Mucosa of descending colon (tissue), 3 donors: ENCODE results near the gene NLRC3. TPM values are rescaled to one million over a fixed set of nuclear protein-coding genes. Genes with fewer than 3 reads are reported as not detected.

Source experiments
- ATAC-seq: fragments of 200-7000 bp; cut with Tn5 transposase; one replicate; pipeline ENCODE4 v1.9.1; 2020; ENCODE audit warnings: mild to moderate bottlenecking, moderate library complexity
- DNase-seq, 3 donors: peaks; one replicate each; pipeline ENCODE4 v3.0.0-alpha.2; 2020
- H3K36me3 ChIP-seq: fragments of 200-600 bp; one replicate; pipeline ENCODE4 v1.8.0; 2021; ENCODE audit warnings: low read depth, mild to moderate bottlenecking
- H3K4me1 ChIP-seq: fragments of 200-600 bp; one replicate; pipeline ENCODE4 v1.8.0; 2021; ENCODE audit warnings: low read depth, mild to moderate bottlenecking
- H3K4me3 ChIP-seq: fragments of 200-600 bp; one replicate; pipeline ENCODE4 v1.8.0; 2021; ENCODE audit warnings: mild to moderate bottlenecking
- H3K9me3 ChIP-seq: fragments of 200-600 bp; one replicate; pipeline ENCODE4 v1.8.0; 2021; ENCODE audit warnings: mild to moderate bottlenecking
- CTCF ChIP-seq: fragments of 200-600 bp; IDR thresholded peaks from one replicate; pipeline ENCODE4 v1.8.0; 2022; ENCODE audit warnings: antibody characterized with exemption, mild to moderate bottlenecking
- intact Hi-C, 2 donors: fragments of 100-400 bp; cut with DNase I in 1 of 2; cut with micrococcal nuclease in 1 of 2; formaldehyde crosslinking; loops; one replicate each; pipeline versions ENCODE4 v1.11.0 to v1.11.1; 2022; cut with DNase I, micrococcal nuclease
- total RNA-seq, 3 donors: library from RNA; stranded (reverse); fragmentation: NEBNext Ultra II Directional in 2 of 3; extraction: Animal tissue kit (Norgen Biotek cat#: 25700) in 2 of 3; gene quantifications; one replicate each; pipeline versions ENCODE4 v1.2.1 to v1.2.4, GENCODE V29; 2021 to 2023
- donor health status: DM: no; HTN: no; CAD: no; lungs with moderate emphysema.
- donor health status: DM: no; HTN: no; CAD: no.
- donor health status: DM: no; HTN: yes; CAD: no.

The NLRC3 gene
- total RNA-seq, 3 donors from 2014 or later, result 1.4 to 2.6 (median 1.7) TPM

DNA sequence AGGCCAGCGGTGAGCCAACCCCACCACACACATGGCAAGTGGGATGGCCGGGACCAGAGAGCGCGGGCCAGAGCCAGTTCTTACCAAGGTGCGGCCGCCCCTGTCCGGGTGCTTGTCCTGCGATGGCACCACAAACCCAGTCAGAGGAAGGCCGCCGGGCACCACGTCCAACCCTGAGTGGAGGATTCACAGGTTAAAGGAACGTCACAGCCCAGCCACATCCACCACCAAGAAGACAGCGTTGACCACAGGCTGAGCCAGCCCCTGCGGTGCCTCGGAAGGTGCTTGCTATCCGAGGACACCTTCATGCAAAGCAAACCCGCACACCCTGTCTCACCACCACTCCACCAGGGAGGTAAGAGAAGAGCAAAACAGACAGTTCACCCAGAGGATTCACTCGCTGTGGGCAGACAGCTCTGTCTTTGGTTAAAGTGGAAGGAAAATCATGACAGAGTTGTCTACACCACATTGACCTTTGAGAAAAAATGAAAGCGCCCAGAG is 18.4 kb upstream of the NLRC3 start:
- TF ChIP-seq CTCF, result no peak
- H3K36me3 ChIP-seq, result no peaks in the 10 kb centered on the region

GRCh38 chr16:3595110-3595486 is 17.9 kb upstream of the NLRC3 start:
- H3K36me3 ChIP-seq, result no peaks in the 10 kb centered on the region
- intact Hi-C loops, result no loop called here
- H3K4me3 ChIP-seq, result no peak overlapping the region

More for the DNA sequence above, 18.4 kb upstream of the NLRC3 start:
- intact Hi-C loops, result no loop called here
- no peak overlapping the region for H3K4me3 ChIP-seq
- DNase-seq (no peak), ATAC-seq (no peak)
- no peaks in the 10 kb centered on the region for H3K4me1 ChIP-seq
- H3K9me3 ChIP-seq, result peaks cover 5% of the 10 kb centered on the region

DNA sequence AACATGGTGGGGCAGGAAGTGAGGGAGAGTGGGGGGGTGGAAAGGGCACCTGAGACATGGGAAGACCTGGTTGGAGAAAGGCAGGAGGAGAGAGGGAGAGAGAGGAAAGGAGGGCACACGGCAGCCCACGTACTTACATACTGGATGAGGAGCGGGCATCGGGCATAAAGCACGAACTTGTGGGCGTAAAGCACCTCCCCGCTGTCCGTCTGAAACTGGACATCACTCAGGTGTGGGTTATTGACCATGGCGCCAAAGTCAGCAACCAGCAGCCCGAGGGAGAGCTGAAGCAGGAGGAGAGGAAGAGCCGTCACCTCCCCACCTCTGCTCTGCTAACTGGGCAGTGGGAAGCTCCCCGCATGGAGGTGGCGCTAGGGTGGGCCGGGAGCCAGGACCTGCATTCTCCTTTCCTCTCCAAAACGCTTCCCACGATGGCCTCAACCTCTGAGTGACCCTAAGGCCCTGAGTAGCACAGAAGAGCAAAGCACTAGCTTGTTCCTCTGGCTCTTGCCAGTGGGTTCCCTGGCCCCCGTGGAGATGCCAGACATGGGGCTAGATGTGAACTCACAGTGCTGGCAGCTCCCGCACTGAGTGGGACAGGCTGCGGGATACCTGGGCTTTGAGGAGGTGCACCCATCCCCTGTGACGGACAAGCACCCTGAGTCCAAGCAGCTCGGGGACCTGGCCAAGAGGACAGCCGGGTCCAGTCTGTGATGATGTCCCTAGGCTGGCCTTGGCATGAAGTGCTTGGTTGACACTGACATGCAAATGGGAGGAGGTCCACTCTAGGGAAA is 17.3 kb upstream of the NLRC3 start:
- no peak for TF ChIP-seq CTCF
- Histone ChIP-seq H3K4me1 (no peaks in the 10 kb centered on the region), H3K9me3 (no peaks in the 10 kb centered on the region), H3K36me3 (no peaks in the 10 kb centered on the region), H3K4me3 (no peak overlapping the region)
- intact Hi-C loops, result no loop called here
- ATAC-seq (no peak), DNase-seq (no peak)

More at GRCh38 chr16:3595110-3595486, 17.9 kb upstream of the NLRC3 start:
- no peak for TF ChIP-seq CTCF
- DNase-seq, result no peak
- Histone ChIP-seq H3K4me1 (no peaks in the 10 kb centered on the region), H3K9me3 (peaks cover 3% of the 10 kb centered on the region)
- ATAC-seq, result no peak

- H3K4me3 ChIP-seq, result no peak overlapping the region
- intact Hi-C loops, result no loop called here
- no peak for TF ChIP-seq CTCF
- no peaks in the 10 kb centered on the region for H3K9me3 ChIP-seq
- no peaks in the 10 kb centered on the region for H3K4me1 ChIP-seq
- H3K36me3 ChIP-seq, result no peaks in the 10 kb centered on the region
- ATAC-seq, result no peak
- DNase-seq, result no peak
Measured at GRCh38 chr16:3592559-3592958, 15.4 kb upstream of the NLRC3 start.

GRCh38 chr16:3591991-3592390 is 14.8 kb upstream of the NLRC3 start:
- Histone ChIP-seq H3K9me3 (no peaks in the 10 kb centered on the region), H3K4me3 (no peak overlapping the region), H3K4me1 (no peaks in the 10 kb centered on the region), H3K36me3 (no peaks in the 10 kb centered on the region)
- intact Hi-C loops, result no loop called here
- ATAC-seq (no peak), DNase-seq (no peak)
- no peak for TF ChIP-seq CTCF
